GM23338 (cell line): ENCODE data around the gene GRID1.

Experiments
- EZH2 ChIP-seq: fragments of 200-600 bp; sonication (generic); IDR thresholded peaks from one replicate; pipeline ENCODE4 v1.8.0; 2017; ENCODE audit warnings: antibody characterized with exemption, mild to moderate bottlenecking, low read depth; ENCODE audit not compliant: unreplicated experiment
- EZH2phosphoT487 ChIP-seq: fragments of 200-600 bp; sonication (generic); IDR thresholded peaks from one replicate; pipeline ENCODE4 v1.8.1; 2018; ENCODE audit warnings: antibody characterized with exemption; ENCODE audit not compliant: unreplicated experiment
- POLR2AphosphoS5 ChIP-seq: IDR thresholded peaks from 2 replicates; pipeline ENCODE4 v1.6.1; 2016; ENCODE audit warnings: antibody characterized with exemption, low read depth
- REST ChIP-seq: IDR thresholded peaks from one replicate; pipeline ENCODE4 v1.6.1; 2018; ENCODE audit warnings: antibody characterized with exemption; ENCODE audit not compliant: unreplicated experiment
- TF ChIP-seq, protein P1 (sequence below), 2 experiments: fragments of 200-600 bp in 1 of 2; sonication (generic) in 1 of 2; conservative IDR thresholded peaks; 2 replicates each; pipeline versions ENCODE4 v1.5.1 to v1.6.1; 2016 to 2017; ENCODE audit warnings: antibody characterized with exemption in 2 of 2, low read depth in 2 of 2, mild to moderate bottlenecking in 2 of 2, moderate library complexity in 1 of 2

- TF ChIP-seq, protein P1, sequence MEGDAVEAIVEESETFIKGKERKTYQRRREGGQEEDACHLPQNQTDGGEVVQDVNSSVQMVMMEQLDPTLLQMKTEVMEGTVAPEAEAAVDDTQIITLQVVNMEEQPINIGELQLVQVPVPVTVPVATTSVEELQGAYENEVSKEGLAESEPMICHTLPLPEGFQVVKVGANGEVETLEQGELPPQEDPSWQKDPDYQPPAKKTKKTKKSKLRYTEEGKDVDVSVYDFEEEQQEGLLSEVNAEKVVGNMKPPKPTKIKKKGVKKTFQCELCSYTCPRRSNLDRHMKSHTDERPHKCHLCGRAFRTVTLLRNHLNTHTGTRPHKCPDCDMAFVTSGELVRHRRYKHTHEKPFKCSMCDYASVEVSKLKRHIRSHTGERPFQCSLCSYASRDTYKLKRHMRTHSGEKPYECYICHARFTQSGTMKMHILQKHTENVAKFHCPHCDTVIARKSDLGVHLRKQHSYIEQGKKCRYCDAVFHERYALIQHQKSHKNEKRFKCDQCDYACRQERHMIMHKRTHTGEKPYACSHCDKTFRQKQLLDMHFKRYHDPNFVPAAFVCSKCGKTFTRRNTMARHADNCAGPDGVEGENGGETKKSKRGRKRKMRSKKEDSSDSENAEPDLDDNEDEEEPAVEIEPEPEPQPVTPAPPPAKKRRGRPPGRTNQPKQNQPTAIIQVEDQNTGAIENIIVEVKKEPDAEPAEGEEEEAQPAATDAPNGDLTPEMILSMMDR (conservative IDR thresholded peaks at IDR 0.05; ENCODE audit: low read depth in 2 of 2), result no peak
- TF ChIP-seq EZH2 (no peak), POLR2AphosphoS5 (no peak), EZH2phosphoT487 (no peak), REST (no peak)
Measured at GRCh38 chr10:85600744-85601081, 765.9 kb downstream of the GRID1 start.
